SK-N-SH (cell line): ENCODE data around the gene CCDC93. TPM values are rescaled to one million over a fixed set of nuclear protein-coding genes. Genes with fewer than 3 reads are reported as not detected.
A peak's percentile ranks its signal among the peaks of the same experiment; 100 is the strongest.

ENCODE experiments used
- CTCF ChIA-PET: fragments of 300-600, 350-600 bp; formaldehyde crosslinking; extraction: SDS; loops from one replicate; lab custom pipeline; 2021; lab: Yijun Ruan, JAX
- POLR2A ChIA-PET: fragments of 350-600 bp; sonication (Branson Sonifier 250); formaldehyde crosslinking; extraction: SDS; loops from one replicate; lab custom pipeline; 2020; ENCODE audit warnings: antibody characterized with exemption, inconsistent platforms; lab: Yijun Ruan, JAX
- DNase-seq: peaks from one replicate; pipeline ENCODE4 v3.0.0; 2012
- H2AFZ ChIP-seq: fragments of 200-600 bp; sonication (generic); 2 replicates; pipeline ENCODE4 v1.8.1; 2016; ENCODE audit warnings: antibody characterized with exemption, mild to moderate bottlenecking, low read depth
- H3F3A ChIP-seq: fragments of 200-600 bp; sonication (generic); replicated peaks from 2 replicates; pipeline ENCODE3; 2016; ENCODE audit warnings: antibody characterized with exemption, mild to moderate bottlenecking; ENCODE audit not compliant: insufficient read depth
- H3K27ac ChIP-seq, 2 experiments: fragments of 200-500 bp in 1 of 2; fragments of 200-600 bp in 1 of 2; sonication (Bioruptor generic) in 1 of 2; sonication (generic), shearing (Covaris generic) in 1 of 2; 2 replicates each; pipeline versions ENCODE4 v1.5.1 to v1.6.1; 2014 to 2016; ENCODE audit warnings: low read depth in 2 of 2, inconsistent platforms in 1 of 2, low read length in 1 of 2, mild to moderate bottlenecking in 1 of 2, mixed read lengths in 1 of 2
- H3K27me3 ChIP-seq: fragments of 200-600 bp; sonication (generic), shearing (Covaris generic); 2 replicates; pipeline ENCODE4 v1.6.1; 2016; ENCODE audit warnings: mixed run types; ENCODE audit not compliant: insufficient read depth
- H3K36me3 ChIP-seq, 2 experiments: fragments of 200-500 bp in 1 of 2; fragments of 200-600 bp in 1 of 2; sonication (Bioruptor generic) in 1 of 2; sonication (generic) in 1 of 2; replicated peaks in 1 of 2; 2 replicates each; pipeline versions ENCODE3 to v1.5.1; 2014 to 2016; ENCODE audit warnings: low read length in 1 of 2, mild to moderate bottlenecking in 1 of 2; ENCODE audit not compliant: insufficient read depth in 2 of 2, control insufficient read depth in 1 of 2
- H3K4me1 ChIP-seq, 2 experiments: fragments of 200-500 bp in 1 of 2; fragments of 200-600 bp in 1 of 2; sonication (Bioruptor generic) in 1 of 2; sonication (generic), shearing (Covaris generic) in 1 of 2; 2 replicates each; pipeline versions ENCODE4 v1.5.1 to v1.6.1; 2014 to 2016; ENCODE audit warnings: low read depth in 1 of 2, low read length in 1 of 2, mixed run types in 1 of 2; ENCODE audit not compliant: insufficient read depth in 2 of 2, control insufficient read depth in 1 of 2
- H3K4me2 ChIP-seq: fragments of 200-600 bp; sonication (generic), shearing (Covaris generic); 2 replicates; pipeline ENCODE4 v1.6.1; 2017; ENCODE audit warnings: mixed run types
- H3K4me3 ChIP-seq, 2 experiments: fragments of 200-500 bp in 1 of 2; fragments of 200-600 bp in 1 of 2; sonication (Bioruptor generic) in 1 of 2; sonication (generic), shearing (Covaris generic) in 1 of 2; 2 replicates each; pipeline versions ENCODE4 v1.5.1 to v1.8.1; 2014 to 2016; ENCODE audit warnings: low read depth in 2 of 2, inconsistent platforms in 1 of 2, low read length in 1 of 2, mild to moderate bottlenecking in 1 of 2, mixed read lengths in 1 of 2, moderate library complexity in 1 of 2
- H3K79me2 ChIP-seq: fragments of 200-600 bp; sonication (generic); 2 replicates; pipeline ENCODE4 v1.8.1; 2017; ENCODE audit warnings: mild to moderate bottlenecking; ENCODE audit not compliant: insufficient read depth
- H3K9ac ChIP-seq: fragments of 200-600 bp; sonication (generic); 2 replicates; pipeline ENCODE4 v1.6.1; 2017; ENCODE audit warnings: mixed run types
- H3K9me2 ChIP-seq: fragments of 200-600 bp; sonication (generic); 2 replicates; pipeline ENCODE4 v1.6.1; 2017; ENCODE audit warnings: mixed run types
- H3K9me3 ChIP-seq: fragments of 200-600 bp; sonication (generic); 2 replicates; pipeline ENCODE4 v1.6.1; 2017; ENCODE audit warnings: mixed run types, mild to moderate bottlenecking, moderate library complexity
- H4K20me1 ChIP-seq: fragments of 200-600 bp; sonication (generic); 2 replicates; pipeline ENCODE4 v1.6.1; 2017; ENCODE audit warnings: mild to moderate bottlenecking, mixed run types; ENCODE audit not compliant: insufficient read depth
- CHD2 ChIP-seq: fragments of 150-350 bp; IDR thresholded peaks from 2 replicates; pipeline ENCODE4 v1.6.1; 2018; ENCODE audit warnings: low read length; ENCODE audit not compliant: partially characterized antibody
- ELF1 ChIP-seq: IDR thresholded peaks from 2 replicates; pipeline ENCODE4 v1.4.0; 2012
- EZH2phosphoT487 ChIP-seq: fragments of 200-600 bp; sonication (generic); IDR thresholded peaks from 2 replicates; pipeline ENCODE4 v1.6.1; 2017; ENCODE audit warnings: low read depth, mixed run types, mild to moderate bottlenecking, antibody characterized with exemption, moderate library complexity, borderline replicate concordance
- GABPA ChIP-seq: IDR thresholded peaks from 2 replicates; pipeline ENCODE4 v1.4.0; 2012; ENCODE audit warnings: low read depth, mild to moderate bottlenecking
- GATA2 ChIP-seq: sonication (generic); formaldehyde crosslinking; IDR thresholded peaks from 2 replicates; pipeline ENCODE4 v1.5.0; 2020; ENCODE audit warnings: mild to moderate bottlenecking, missing genetic modification reagents
- JUND ChIP-seq: IDR thresholded peaks from 2 replicates; pipeline ENCODE4 v1.4.0; 2012
- MEF2A ChIP-seq: IDR thresholded peaks from 2 replicates; pipeline ENCODE4 v1.4.0; 2012; ENCODE audit warnings: low read depth, borderline replicate concordance
- NFIC ChIP-seq: IDR thresholded peaks from 2 replicates; pipeline ENCODE4 v1.4.0; 2012; ENCODE audit warnings: borderline replicate concordance
- NRF1 ChIP-seq: IDR thresholded peaks from 2 replicates; pipeline ENCODE4 v1.6.1; 2012; ENCODE audit warnings: low read depth, mild to moderate bottlenecking, low read length
- SIN3A ChIP-seq: IDR thresholded peaks from 2 replicates; pipeline ENCODE4 v1.6.1; 2012; ENCODE audit warnings: low read depth, mild to moderate bottlenecking, low read length, moderate library complexity, borderline replicate concordance
- SMC3 ChIP-seq: IDR thresholded peaks from 2 replicates; pipeline ENCODE4 v1.6.1; 2012; ENCODE audit warnings: low read depth, low read length, improper control_type of control experiment
- TAF1 ChIP-seq: IDR thresholded peaks from 2 replicates; pipeline ENCODE4 v1.6.1; 2012; ENCODE audit warnings: low read depth, mild to moderate bottlenecking, low read length, moderate library complexity, borderline replicate concordance
- TCF12 ChIP-seq: IDR thresholded peaks from 2 replicates; pipeline ENCODE4 v1.4.0; 2012
- TEAD4 ChIP-seq: IDR thresholded peaks from 2 replicates; pipeline ENCODE4 v1.4.0; 2012; ENCODE audit warnings: mild to moderate bottlenecking, borderline replicate concordance; ENCODE audit not compliant: insufficient read depth
- WGBS: methylation state at CpG from one replicate; pipeline ENCODE4 v1.1.6; 2017; ENCODE audit warnings: low lambda C conversion rate; 5-methylcytosine and 5-hydroxymethylcytosine counted together
- polyA plus RNA-seq, 3 experiments: library from polyadenylated mRNA; depleted of rRNA; stranded (reverse); fragments of >200 nt; gene quantifications; 2 replicates each; pipeline ENCODE4 v1.2.3, GENCODE V29; 2012
- TF ChIP-seq, protein P1 (sequence below): IDR thresholded peaks from 2 replicates; pipeline ENCODE4 v1.4.0; 2012; ENCODE audit warnings: low read depth
- TF ChIP-seq, protein P2 (sequence below): IDR thresholded peaks from 2 replicates; pipeline ENCODE4 v1.4.0; 2012; ENCODE audit warnings: low read depth, borderline replicate concordance
- TF ChIP-seq, protein P3 (sequence below): IDR thresholded peaks from 2 replicates; pipeline ENCODE4; 2012
- TF ChIP-seq, protein P4 (sequence below): fragments of 150-350 bp; IDR thresholded peaks from 2 replicates; pipeline ENCODE4 v1.6.1; 2016; ENCODE audit warnings: mild to moderate bottlenecking, low read depth, low read length
- TF ChIP-seq, protein P5 (sequence below): IDR thresholded peaks from 2 replicates; pipeline ENCODE4 v1.6.1; 2012; ENCODE audit warnings: mild to moderate bottlenecking, low read depth, low read length, moderate library complexity
- TF ChIP-seq, protein P6 (sequence below): fragments of 150-350 bp; IDR thresholded peaks from 2 replicates; pipeline ENCODE4 v1.6.1; 2017; ENCODE audit warnings: antibody characterized with exemption, low read length, low read depth, borderline replicate concordance

The CCDC93 gene, protein sequence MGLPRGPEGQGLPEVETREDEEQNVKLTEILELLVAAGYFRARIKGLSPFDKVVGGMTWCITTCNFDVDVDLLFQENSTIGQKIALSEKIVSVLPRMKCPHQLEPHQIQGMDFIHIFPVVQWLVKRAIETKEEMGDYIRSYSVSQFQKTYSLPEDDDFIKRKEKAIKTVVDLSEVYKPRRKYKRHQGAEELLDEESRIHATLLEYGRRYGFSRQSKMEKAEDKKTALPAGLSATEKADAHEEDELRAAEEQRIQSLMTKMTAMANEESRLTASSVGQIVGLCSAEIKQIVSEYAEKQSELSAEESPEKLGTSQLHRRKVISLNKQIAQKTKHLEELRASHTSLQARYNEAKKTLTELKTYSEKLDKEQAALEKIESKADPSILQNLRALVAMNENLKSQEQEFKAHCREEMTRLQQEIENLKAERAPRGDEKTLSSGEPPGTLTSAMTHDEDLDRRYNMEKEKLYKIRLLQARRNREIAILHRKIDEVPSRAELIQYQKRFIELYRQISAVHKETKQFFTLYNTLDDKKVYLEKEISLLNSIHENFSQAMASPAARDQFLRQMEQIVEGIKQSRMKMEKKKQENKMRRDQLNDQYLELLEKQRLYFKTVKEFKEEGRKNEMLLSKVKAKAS
- 11.7 and 15.0 TPM in 2 replicates for polyA plus RNA-seq (2012; rRNA removed)
- 8.8 and 10.1 TPM in 2 replicates for polyA plus RNA-seq (2012; cell fraction: cytosol; rRNA removed)
- polyA plus RNA-seq (2012; cell fraction: nucleus; rRNA removed), result 33.5 and 50.3 TPM in 2 replicates

DNA sequence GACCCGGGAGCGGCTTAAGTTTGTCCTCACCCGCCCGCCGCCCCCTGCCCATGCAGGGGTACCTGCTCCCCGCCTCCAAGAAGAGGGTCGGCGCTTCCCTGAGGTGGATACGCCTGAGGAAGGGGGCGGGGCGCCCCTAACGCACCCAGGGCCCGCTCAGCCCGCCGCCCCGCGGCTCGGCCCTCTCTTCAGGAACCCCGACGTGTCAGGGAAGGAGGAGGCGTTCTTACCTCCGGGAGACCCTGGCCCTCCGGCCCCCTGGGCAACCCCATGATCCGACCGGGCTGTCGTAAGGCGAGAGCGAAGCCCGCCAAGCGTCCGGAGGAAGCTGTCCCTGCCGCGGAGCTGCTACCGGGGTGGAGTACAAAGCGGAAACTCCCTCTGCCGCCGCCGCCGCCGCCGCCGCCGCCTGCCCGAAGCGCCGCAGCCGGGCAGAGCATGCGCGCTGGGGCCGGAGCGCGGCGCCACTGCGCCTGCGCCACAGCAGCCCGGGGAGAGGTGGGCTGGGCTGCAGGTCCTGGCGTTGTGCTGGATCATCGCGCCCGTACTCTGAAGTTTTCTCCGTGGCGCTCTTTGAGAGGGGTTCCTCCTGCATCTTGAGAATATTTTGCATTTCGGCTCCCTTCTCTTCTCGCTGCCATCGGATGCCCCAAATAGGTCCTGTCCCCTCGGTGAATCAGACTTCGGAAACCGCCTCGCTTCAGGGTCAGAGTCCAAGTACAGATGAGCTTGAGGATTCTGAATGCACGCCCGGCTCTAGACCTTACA, at the start of gene CCDC93:
TSS of gene CCDC93 (minus strand) at position 347 of the 768 bp plus-strand sequence. CDS start at position 272, 75 bp downstream.
- Histone ChIP-seq H3F3A (no peaks in the 10 kb centered on the region), H3K36me3 (no peaks in the 10 kb centered on the region), H3K9ac (peak within 1 kb of the TSS; percentile 79), H3K4me1 (peaks cover 10 to 11% of the 10 kb centered on the region in 2 experiments; a peak in 3 of 4 replicates), H3K4me2 (peak within 1 kb of the TSS; percentile 97), H3K27me3 (no peaks in the 10 kb centered on the region), H3K4me3 (peak within 1 kb of the TSS; percentile 89 to 94), H3K9me2 (no peaks in the 10 kb centered on the region), H3K79me2 (peaks cover 49% of the 10 kb centered on the region), H3K9me3 (no peaks in the 10 kb centered on the region), H4K20me1 (peaks cover 22% of the 10 kb centered on the region; the same call in 1 of the 2 replicates), H3K27ac (peak within 1 kb of the TSS; percentile 61 to 75; a peak in 3 of 4 replicates), H2AFZ (peak within 1 kb of the TSS; percentile 100)
- ChIA-PET POLR2A (no interaction called here), CTCF (interaction anchor here (1.0 to 4.3 kb wide), 4 partner anchors 11 to 200 kb away, joined by 3 to 22 read pairs (median 12); partner anchors contain the start of gene DDX18)
- under 1% methylated on average over 24 of the region's 71 CpGs for WGBS
- peak; percentile 99 for DNase-seq
- TF ChIP-seq NFIC (no peak), GABPA (peak; percentile 72), MEF2A (no peak), SIN3A (0 out of 2 replicates have a peak, but pooled peaks have one; percentile 7), NRF1 (peak; percentile 93), EZH2phosphoT487 (no peak), TAF1 (no peak), CHD2 (no peak), TEAD4 (no peak), ELF1 (no peak), JUND (no peak), GATA2 (no peak), SMC3 (no peak), TCF12 (no peak)
- TF ChIP-seq, protein P1, sequence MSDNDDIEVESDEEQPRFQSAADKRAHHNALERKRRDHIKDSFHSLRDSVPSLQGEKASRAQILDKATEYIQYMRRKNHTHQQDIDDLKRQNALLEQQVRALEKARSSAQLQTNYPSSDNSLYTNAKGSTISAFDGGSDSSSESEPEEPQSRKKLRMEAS, result peak; percentile 17; the same call in 1 of the 2 replicates
- TF ChIP-seq, protein P2, sequence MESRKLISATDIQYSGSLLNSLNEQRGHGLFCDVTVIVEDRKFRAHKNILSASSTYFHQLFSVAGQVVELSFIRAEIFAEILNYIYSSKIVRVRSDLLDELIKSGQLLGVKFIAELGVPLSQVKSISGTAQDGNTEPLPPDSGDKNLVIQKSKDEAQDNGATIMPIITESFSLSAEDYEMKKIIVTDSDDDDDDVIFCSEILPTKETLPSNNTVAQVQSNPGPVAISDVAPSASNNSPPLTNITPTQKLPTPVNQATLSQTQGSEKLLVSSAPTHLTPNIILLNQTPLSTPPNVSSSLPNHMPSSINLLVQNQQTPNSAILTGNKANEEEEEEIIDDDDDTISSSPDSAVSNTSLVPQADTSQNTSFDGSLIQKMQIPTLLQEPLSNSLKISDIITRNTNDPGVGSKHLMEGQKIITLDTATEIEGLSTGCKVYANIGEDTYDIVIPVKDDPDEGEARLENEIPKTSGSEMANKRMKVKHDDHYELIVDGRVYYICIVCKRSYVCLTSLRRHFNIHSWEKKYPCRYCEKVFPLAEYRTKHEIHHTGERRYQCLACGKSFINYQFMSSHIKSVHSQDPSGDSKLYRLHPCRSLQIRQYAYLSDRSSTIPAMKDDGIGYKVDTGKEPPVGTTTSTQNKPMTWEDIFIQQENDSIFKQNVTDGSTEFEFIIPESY, result no peak
- TF ChIP-seq, protein P3, sequence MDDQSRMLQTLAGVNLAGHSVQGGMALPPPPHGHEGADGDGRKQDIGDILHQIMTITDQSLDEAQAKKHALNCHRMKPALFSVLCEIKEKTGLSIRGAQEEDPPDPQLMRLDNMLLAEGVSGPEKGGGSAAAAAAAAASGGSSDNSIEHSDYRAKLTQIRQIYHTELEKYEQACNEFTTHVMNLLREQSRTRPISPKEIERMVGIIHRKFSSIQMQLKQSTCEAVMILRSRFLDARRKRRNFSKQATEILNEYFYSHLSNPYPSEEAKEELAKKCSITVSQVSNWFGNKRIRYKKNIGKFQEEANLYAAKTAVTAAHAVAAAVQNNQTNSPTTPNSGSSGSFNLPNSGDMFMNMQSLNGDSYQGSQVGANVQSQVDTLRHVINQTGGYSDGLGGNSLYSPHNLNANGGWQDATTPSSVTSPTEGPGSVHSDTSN, result no peak
- TF ChIP-seq, protein P4, sequence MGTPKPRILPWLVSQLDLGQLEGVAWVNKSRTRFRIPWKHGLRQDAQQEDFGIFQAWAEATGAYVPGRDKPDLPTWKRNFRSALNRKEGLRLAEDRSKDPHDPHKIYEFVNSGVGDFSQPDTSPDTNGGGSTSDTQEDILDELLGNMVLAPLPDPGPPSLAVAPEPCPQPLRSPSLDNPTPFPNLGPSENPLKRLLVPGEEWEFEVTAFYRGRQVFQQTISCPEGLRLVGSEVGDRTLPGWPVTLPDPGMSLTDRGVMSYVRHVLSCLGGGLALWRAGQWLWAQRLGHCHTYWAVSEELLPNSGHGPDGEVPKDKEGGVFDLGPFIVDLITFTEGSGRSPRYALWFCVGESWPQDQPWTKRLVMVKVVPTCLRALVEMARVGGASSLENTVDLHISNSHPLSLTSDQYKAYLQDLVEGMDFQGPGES, result no peak
- TF ChIP-seq, protein P5, sequence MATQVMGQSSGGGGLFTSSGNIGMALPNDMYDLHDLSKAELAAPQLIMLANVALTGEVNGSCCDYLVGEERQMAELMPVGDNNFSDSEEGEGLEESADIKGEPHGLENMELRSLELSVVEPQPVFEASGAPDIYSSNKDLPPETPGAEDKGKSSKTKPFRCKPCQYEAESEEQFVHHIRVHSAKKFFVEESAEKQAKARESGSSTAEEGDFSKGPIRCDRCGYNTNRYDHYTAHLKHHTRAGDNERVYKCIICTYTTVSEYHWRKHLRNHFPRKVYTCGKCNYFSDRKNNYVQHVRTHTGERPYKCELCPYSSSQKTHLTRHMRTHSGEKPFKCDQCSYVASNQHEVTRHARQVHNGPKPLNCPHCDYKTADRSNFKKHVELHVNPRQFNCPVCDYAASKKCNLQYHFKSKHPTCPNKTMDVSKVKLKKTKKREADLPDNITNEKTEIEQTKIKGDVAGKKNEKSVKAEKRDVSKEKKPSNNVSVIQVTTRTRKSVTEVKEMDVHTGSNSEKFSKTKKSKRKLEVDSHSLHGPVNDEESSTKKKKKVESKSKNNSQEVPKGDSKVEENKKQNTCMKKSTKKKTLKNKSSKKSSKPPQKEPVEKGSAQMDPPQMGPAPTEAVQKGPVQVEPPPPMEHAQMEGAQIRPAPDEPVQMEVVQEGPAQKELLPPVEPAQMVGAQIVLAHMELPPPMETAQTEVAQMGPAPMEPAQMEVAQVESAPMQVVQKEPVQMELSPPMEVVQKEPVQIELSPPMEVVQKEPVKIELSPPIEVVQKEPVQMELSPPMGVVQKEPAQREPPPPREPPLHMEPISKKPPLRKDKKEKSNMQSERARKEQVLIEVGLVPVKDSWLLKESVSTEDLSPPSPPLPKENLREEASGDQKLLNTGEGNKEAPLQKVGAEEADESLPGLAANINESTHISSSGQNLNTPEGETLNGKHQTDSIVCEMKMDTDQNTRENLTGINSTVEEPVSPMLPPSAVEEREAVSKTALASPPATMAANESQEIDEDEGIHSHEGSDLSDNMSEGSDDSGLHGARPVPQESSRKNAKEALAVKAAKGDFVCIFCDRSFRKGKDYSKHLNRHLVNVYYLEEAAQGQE, result no peak
- TF ChIP-seq, protein P6, sequence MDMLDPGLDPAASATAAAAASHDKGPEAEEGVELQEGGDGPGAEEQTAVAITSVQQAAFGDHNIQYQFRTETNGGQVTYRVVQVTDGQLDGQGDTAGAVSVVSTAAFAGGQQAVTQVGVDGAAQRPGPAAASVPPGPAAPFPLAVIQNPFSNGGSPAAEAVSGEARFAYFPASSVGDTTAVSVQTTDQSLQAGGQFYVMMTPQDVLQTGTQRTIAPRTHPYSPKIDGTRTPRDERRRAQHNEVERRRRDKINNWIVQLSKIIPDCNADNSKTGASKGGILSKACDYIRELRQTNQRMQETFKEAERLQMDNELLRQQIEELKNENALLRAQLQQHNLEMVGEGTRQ, result no peak
